Cardiac fibroblast (primary cell): ENCODE results near the gene GPC6.

Experiments
- DNase-seq, 2 donors: peaks; one replicate each; pipeline versions ENCODE4 v3.0.0 to v3.0.0-alpha.2; 2010; ENCODE audit warnings: low read depth in 2 of 2
- H3K4me3 ChIP-seq, 2 donors: replicated peaks in 1 of 2; 1 replicate in 1 of 2; 2 replicates in 1 of 2; pipeline ENCODE4 v1.5.1; 2011; ENCODE audit warnings: low read depth in 2 of 2, low read length in 2 of 2, mild to moderate bottlenecking in 2 of 2, moderate library complexity in 1 of 2
- CTCF ChIP-seq: IDR thresholded peaks from one replicate; pipeline ENCODE4 v1.5.1; 2011; ENCODE audit warnings: low read depth, mild to moderate bottlenecking, low read length, inconsistent platforms

The GPC6 gene

GRCh38 chr13:93220073-93220472, 6.5 kb upstream of the GPC6 start:
- H3K4me3 ChIP-seq, result no peak overlapping the region
- no peak for DNase-seq
- no peak for TF ChIP-seq CTCF

GRCh38 chr13:93222976-93223375, 3.6 kb upstream of the GPC6 start:
- DNase-seq, result no peak
- TF ChIP-seq CTCF, result no peak

GRCh38 chr13:93224535-93224934, 2.1 kb upstream of the GPC6 start:
- TF ChIP-seq CTCF, result no peak
- H3K4me3 ChIP-seq, result no peak overlapping the region
- peak in 1 of 2 donors; percentile 60 for DNase-seq

More at GRCh38 chr13:93222976-93223375, 3.6 kb upstream of the GPC6 start:
- no peak overlapping the region for H3K4me3 ChIP-seq

GRCh38 chr13:93225610-93226009, 997 bp upstream of the GPC6 start:
- TF ChIP-seq CTCF, result no peak
- H3K4me3 ChIP-seq, result peak overlapping the region in 1 of 2 donors; percentile 93
- DNase-seq, result no peak

- peak overlapping the region; percentile 63 to 93 for H3K4me3 ChIP-seq
- no peak for DNase-seq
Observed at GRCh38 chr13:93226065-93226622, 463 bp upstream of the GPC6 start.

GRCh38 chr13:93227280-93227877, 772 bp downstream of the GPC6 start:
- peak overlapping the region; percentile 63 to 93 for H3K4me3 ChIP-seq
- peak; percentile 54 to 67 for DNase-seq

More at GRCh38 chr13:93226065-93226622, 463 bp upstream of the GPC6 start:
- no peak for TF ChIP-seq CTCF

More at GRCh38 chr13:93227280-93227877, 772 bp downstream of the GPC6 start:
- no peak for TF ChIP-seq CTCF
